ENCODE results near the gene MAPRE2. TPM values are rescaled to one million over a fixed set of nuclear protein-coding genes. Genes with fewer than 3 reads are reported as not detected.

The MAPRE2 gene
- total RNA-seq, 2 experiments from 2014 or later, result 70.7 to 72.7 TPM

DNA sequence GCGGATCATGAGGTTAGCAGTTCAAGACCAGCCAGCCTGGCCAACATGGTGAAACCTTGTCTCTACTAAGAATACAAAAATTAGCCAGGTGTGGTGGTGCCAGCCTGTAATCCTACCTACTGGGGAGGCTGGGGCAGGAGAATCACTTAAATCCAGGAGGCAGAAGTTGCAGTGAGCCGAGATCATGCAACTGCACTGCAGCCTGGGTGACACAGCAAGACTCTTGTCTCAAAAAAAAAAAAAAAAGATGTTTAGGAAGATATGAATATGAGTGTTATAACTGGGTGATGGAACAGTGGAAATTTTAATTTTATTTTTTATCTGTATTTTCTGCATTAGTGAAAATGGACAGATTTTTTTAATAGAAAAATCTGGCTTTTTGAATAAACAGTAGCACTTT lies 14.5 kb downstream of the MAPRE2 start:
- Mint-ChIP-seq H3K4me1 (ENCODE audit: low read depth) (peaks cover 56% of the 10 kb centered on the region), H3K27ac (no peak overlapping the region), H3K4me3 (no peak overlapping the region), H3K27me3 (no peaks in the 10 kb centered on the region), H3K36me3 (ENCODE audit: low read depth) (peaks cover 16% of the 10 kb centered on the region), H3K9me3 (no peaks in the 10 kb centered on the region)
- POLR2A ChIA-PET, result no interaction called here
- intact Hi-C loops (cut with micrococcal nuclease), result no loop called here
- CTCF ChIA-PET, result no interaction called here
- DNase-seq, result no peak
- TF ChIP-seq, protein P1, sequence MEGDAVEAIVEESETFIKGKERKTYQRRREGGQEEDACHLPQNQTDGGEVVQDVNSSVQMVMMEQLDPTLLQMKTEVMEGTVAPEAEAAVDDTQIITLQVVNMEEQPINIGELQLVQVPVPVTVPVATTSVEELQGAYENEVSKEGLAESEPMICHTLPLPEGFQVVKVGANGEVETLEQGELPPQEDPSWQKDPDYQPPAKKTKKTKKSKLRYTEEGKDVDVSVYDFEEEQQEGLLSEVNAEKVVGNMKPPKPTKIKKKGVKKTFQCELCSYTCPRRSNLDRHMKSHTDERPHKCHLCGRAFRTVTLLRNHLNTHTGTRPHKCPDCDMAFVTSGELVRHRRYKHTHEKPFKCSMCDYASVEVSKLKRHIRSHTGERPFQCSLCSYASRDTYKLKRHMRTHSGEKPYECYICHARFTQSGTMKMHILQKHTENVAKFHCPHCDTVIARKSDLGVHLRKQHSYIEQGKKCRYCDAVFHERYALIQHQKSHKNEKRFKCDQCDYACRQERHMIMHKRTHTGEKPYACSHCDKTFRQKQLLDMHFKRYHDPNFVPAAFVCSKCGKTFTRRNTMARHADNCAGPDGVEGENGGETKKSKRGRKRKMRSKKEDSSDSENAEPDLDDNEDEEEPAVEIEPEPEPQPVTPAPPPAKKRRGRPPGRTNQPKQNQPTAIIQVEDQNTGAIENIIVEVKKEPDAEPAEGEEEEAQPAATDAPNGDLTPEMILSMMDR (IDR thresholded peaks at IDR 0.05), result no peak
- no peak for ATAC-seq

DNA sequence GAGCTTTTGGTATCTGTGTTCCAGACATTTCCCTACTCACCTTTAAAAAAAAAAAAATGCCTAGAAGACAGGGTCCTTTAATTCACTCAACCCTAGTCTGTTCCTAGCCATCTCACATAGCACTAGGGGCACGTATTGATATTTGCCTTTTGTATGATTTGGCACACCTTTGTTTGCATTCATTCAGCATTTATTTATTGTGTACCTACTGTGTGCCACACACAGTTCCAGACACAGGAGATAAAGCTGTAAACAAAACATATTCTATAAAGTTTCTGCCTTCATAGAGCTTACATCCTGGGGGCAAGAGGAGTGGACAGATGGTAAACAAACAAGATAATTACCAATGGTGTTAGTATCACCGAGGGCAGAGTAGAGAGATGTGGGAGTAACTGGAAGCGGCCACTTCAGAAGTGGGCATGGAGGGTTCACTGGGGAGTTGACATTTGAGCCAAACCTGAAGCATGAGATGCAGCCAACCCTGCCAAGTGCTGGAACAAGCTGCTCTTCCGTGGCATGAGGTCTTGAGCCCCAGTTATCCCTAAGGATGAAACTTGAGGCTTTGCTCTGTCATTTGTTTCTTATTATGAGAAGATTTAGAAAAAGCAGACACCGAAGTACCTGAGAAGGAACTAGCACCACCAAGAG lies 18.2 kb downstream of the MAPRE2 start:
- TF ChIP-seq, protein P1 (IDR thresholded peaks at IDR 0.05), result no peak
- H3K4me1 Mint-ChIP-seq (ENCODE audit: low read depth), result peaks cover 53% of the 10 kb centered on the region
- intact Hi-C loops (cut with micrococcal nuclease), result no loop called here
- H3K27me3 Mint-ChIP-seq, result no peaks in the 10 kb centered on the region
- ATAC-seq (no peak), DNase-seq (no peak)
- peaks cover 8% of the 10 kb centered on the region for H3K36me3 Mint-ChIP-seq (ENCODE audit: low read depth)
- no peak overlapping the region for H3K4me3 Mint-ChIP-seq
- ChIA-PET POLR2A (interaction anchor here (0.6 to 1.3 kb wide), 3 partner anchors 14 to 274 kb away, joined by 3 to 5 read pairs (median 4); partner anchors contain the start of gene MAPRE2), CTCF (interaction anchor here (1.0 to 1.7 kb wide), 4 partner anchors 8 to 456 kb away, joined by 3 to 5 read pairs (median 3); no protein-coding TSS in a partner anchor)
- no peaks in the 10 kb centered on the region for H3K9me3 Mint-ChIP-seq
- no peak overlapping the region for H3K27ac Mint-ChIP-seq

DNA sequence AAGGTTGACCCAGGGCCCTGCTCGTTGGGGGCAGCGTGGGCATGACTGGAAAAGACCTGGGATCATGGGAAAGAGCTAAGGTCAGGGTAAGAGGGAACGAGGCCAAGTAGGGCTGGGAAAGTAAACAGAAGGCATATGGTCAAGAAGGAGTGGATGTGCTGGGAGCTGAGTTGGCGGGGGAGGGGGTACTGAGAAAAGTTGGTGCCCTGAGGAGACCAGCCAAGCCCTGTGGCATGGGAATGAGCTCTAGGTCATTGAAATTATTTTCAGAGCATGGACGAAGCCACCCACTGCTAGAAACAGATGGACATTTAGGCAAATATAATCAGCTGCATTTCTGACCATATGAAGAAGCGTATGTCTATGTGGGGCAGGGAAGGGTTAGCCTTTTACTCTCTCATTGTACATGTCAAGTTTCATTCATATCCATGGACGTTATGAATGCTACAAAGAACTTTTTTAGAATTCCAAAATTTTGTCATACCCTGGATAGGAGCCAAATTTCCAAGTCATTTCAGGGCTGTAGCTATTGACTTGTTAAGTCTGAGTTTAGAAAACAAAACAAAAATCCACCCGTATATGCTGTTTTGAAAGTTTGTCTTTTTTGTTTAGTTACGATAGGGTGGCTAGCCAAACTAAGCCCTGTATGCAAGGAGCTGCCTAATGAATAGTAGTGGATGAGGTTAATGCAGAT lies 19.1 kb downstream of the MAPRE2 start:
- ATAC-seq, result no peak
- no peaks in the 10 kb centered on the region for H3K27me3 Mint-ChIP-seq
- H3K27ac Mint-ChIP-seq, result no peak overlapping the region
- TF ChIP-seq, protein P1 (IDR thresholded peaks at IDR 0.05), result no peak
- ChIA-PET CTCF (interaction anchor here (1.0 to 1.7 kb wide), 5 partner anchors 8 to 455 kb away, joined by 3 to 5 read pairs (median 3); no protein-coding TSS in a partner anchor), POLR2A (interaction anchor here (1.3 kb wide), 3 partner anchors 15 to 30 kb away, joined by 3 to 5 read pairs (median 4); partner anchors contain the start of gene MAPRE2)
- intact Hi-C loops (cut with micrococcal nuclease), result no loop called here
- no peak for DNase-seq
- H3K36me3 Mint-ChIP-seq (ENCODE audit: low read depth), result peaks cover 3% of the 10 kb centered on the region
- H3K4me3 Mint-ChIP-seq, result no peak overlapping the region
- no peaks in the 10 kb centered on the region for H3K9me3 Mint-ChIP-seq
- peaks cover 52% of the 10 kb centered on the region for H3K4me1 Mint-ChIP-seq (ENCODE audit: low read depth)

DNA sequence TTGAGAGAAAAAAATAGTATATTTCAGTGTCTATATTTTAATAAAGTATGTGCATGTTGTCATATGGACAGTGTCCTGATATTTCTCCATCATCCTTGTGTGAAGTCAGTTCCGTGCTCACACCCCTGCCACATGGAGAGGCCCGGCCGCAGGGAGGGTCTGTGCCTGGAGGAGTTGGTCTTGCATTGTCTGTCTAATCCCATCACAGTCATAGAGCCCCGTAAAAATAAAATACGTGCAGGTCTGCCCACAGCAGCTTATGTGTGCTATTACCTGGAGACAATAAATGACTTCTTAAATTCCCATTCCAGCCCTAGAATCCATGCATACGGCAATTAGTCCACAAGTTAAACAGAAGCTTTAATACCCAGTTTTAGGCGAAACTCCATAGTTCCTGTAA lies 20.1 kb downstream of the MAPRE2 start:
- DNase-seq, result no peak
- ATAC-seq, result no peak
- ChIA-PET POLR2A (interaction anchor here (1.3 kb wide), 1 partner anchor 31 kb away, joined by 3 read pairs; no protein-coding TSS in a partner anchor), CTCF (interaction anchor here (1.2 to 1.3 kb wide), 2 partner anchors 12 to 58 kb away, joined by 3 read pairs; no protein-coding TSS in a partner anchor)
- Mint-ChIP-seq H3K4me3 (no peak overlapping the region), H3K9me3 (no peaks in the 10 kb centered on the region), H3K27me3 (no peaks in the 10 kb centered on the region), H3K36me3 (ENCODE audit: low read depth) (peaks cover 3% of the 10 kb centered on the region), H3K4me1 (ENCODE audit: low read depth) (peaks cover 54% of the 10 kb centered on the region), H3K27ac (no peak overlapping the region)
- TF ChIP-seq, protein P1 (IDR thresholded peaks at IDR 0.05), result no peak
- intact Hi-C loops (cut with micrococcal nuclease), result no loop called here

DNA sequence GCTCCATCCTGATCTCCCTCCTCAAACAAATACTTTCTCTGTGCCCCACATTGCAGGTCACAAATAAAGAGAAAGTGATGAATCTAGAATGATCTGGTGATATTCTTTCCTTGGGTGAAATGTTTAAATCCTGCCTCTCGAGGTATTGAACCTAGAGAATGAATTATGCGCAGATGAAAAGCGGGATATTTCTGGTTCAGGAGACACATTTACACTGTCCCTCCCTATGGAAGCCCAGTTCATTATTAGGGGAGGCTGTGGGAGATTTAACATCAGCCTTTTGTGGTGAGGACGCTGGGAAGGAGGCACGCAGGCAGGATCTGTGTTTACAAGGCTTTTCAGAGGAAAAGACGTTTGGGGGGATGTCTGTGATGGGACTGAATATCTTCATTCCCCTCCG lies 20.6 kb downstream of the MAPRE2 start:
- ChIA-PET POLR2A (no interaction called here), CTCF (no interaction called here)
- H3K27ac Mint-ChIP-seq, result no peak overlapping the region
- H3K9me3 Mint-ChIP-seq, result no peaks in the 10 kb centered on the region
- peaks cover 54% of the 10 kb centered on the region for H3K4me1 Mint-ChIP-seq (ENCODE audit: low read depth)
- H3K27me3 Mint-ChIP-seq, result no peaks in the 10 kb centered on the region
- TF ChIP-seq, protein P1 (IDR thresholded peaks at IDR 0.05), result no peak
- H3K36me3 Mint-ChIP-seq (ENCODE audit: low read depth), result peaks cover under 1% of the 10 kb centered on the region
- ATAC-seq (no peak), DNase-seq (no peak)
- intact Hi-C loops (cut with micrococcal nuclease), result no loop called here
- H3K4me3 Mint-ChIP-seq, result no peak overlapping the region

Measured in activated CD8-positive, alpha-beta T cell treated with anti-CD3 and anti-CD28 coated beads for 36 hours (primary cell).